HepG2 (cell line): Measurements from ENCODE around the gene ZBTB17. TPM values are rescaled to one million over a fixed set of nuclear protein-coding genes. Genes with fewer than 3 reads are reported as not detected.

Experiments used
- BORCS8-MEF2B ChIP-seq: sonication (generic); formaldehyde crosslinking; IDR thresholded peaks from 2 replicates; pipeline ENCODE4 v1.8.0; 2022; ENCODE audit warnings: mild to moderate bottlenecking, missing genetic modification reagents
- CCAR2 ChIP-seq: fragments of 200-400 bp; formaldehyde crosslinking; optimal IDR thresholded peaks from 2 replicates; pipeline ENCODE3; 2018; ENCODE audit warnings: low read depth, mild to moderate bottlenecking, low read length, moderate library complexity
- FOXA3 ChIP-seq: IDR thresholded peaks from 2 replicates; pipeline ENCODE4 v1.6.1; 2016; ENCODE audit warnings: missing genetic modification reagents, missing compliant biosample characterization
- GLI4 ChIP-seq: sonication (generic); formaldehyde crosslinking; IDR thresholded peaks from 2 replicates; pipeline ENCODE4 v1.5.1; 2020; ENCODE audit warnings: missing genetic modification reagents, mild to moderate bottlenecking, moderate library complexity, borderline replicate concordance
- HIVEP1 ChIP-seq: sonication (generic); formaldehyde crosslinking; IDR thresholded peaks from 2 replicates; pipeline ENCODE4 v1.4.0; 2020; ENCODE audit warnings: mild to moderate bottlenecking, missing genetic modification reagents
- HOXA3 ChIP-seq: sonication (generic); formaldehyde crosslinking; IDR thresholded peaks from 2 replicates; pipeline ENCODE4 v1.5.0; 2020; ENCODE audit warnings: missing genetic modification reagents
- KDM4B ChIP-seq: sonication (generic); formaldehyde crosslinking; IDR thresholded peaks from 2 replicates; pipeline ENCODE4 v1.4.0; 2020; ENCODE audit warnings: missing genetic modification reagents
- MIER3 ChIP-seq: IDR thresholded peaks from 2 replicates; pipeline ENCODE4 v1.6.1; 2016; ENCODE audit warnings: missing compliant biosample characterization, borderline replicate concordance
- MLLT10 ChIP-seq: sonication (generic); formaldehyde crosslinking; IDR thresholded peaks from 2 replicates; pipeline ENCODE4 v1.4.0; 2020; ENCODE audit warnings: missing genetic modification reagents
- NCOA1 ChIP-seq: sonication (generic); formaldehyde crosslinking; IDR thresholded peaks from 2 replicates; pipeline ENCODE4 v1.9.0; 2021; ENCODE audit warnings: missing genetic modification reagents
- PAX8 ChIP-seq: sonication (generic); formaldehyde crosslinking; IDR thresholded peaks from 2 replicates; pipeline ENCODE4 v1.8.0; 2022; ENCODE audit warnings: mild to moderate bottlenecking, missing genetic modification reagents, borderline replicate concordance
- POLR2A ChIP-seq, 2 experiments: IDR thresholded peaks; 2 replicates each; pipeline ENCODE4 v1.6.1; 2011; ENCODE audit warnings: low read depth in 2 of 2, low read length in 2 of 2, mild to moderate bottlenecking in 1 of 2, moderate library complexity in 1 of 2; ENCODE audit not compliant: insufficient read depth in 1 of 2
- RBFOX2 ChIP-seq: fragments of 200-400 bp; formaldehyde crosslinking; IDR thresholded peaks from 2 replicates; pipeline ENCODE4 v1.6.1; 2017; ENCODE audit warnings: low read depth, mild to moderate bottlenecking, low read length
- RBM22 ChIP-seq: fragments of 200-400 bp; formaldehyde crosslinking; optimal IDR thresholded peaks from 2 replicates; pipeline ENCODE3; 2017; ENCODE audit warnings: mild to moderate bottlenecking, low read length, moderate library complexity
- REPIN1 ChIP-seq: sonication (generic); formaldehyde crosslinking; IDR thresholded peaks from 2 replicates; pipeline ENCODE4 v1.8.0; 2022; ENCODE audit warnings: missing genetic modification reagents, low read depth, mild to moderate bottlenecking, borderline replicate concordance
- ZBTB42 ChIP-seq: sonication (generic); formaldehyde crosslinking; IDR thresholded peaks from 2 replicates; pipeline ENCODE4 v1.5.0; 2020; ENCODE audit warnings: mild to moderate bottlenecking, missing genetic modification reagents
- ZNF225 ChIP-seq: sonication (generic); formaldehyde crosslinking; IDR thresholded peaks from 2 replicates; pipeline ENCODE4 v1.4.0; 2020; ENCODE audit warnings: mild to moderate bottlenecking, missing genetic modification reagents
- ZNF253 ChIP-seq: sonication (generic); formaldehyde crosslinking; IDR thresholded peaks from 2 replicates; pipeline ENCODE4 v1.8.0; 2022; ENCODE audit warnings: mild to moderate bottlenecking, missing genetic modification reagents, borderline replicate concordance
- ZNF7 ChIP-seq: IDR thresholded peaks from 2 replicates; pipeline ENCODE4 v1.6.1; 2016; ENCODE audit warnings: missing biosample characterization, missing genetic modification reagents
- ZNF879 ChIP-seq: sonication (generic); formaldehyde crosslinking; IDR thresholded peaks from 2 replicates; pipeline ENCODE4 v1.8.1; 2023; ENCODE audit warnings: missing genetic modification reagents
- polyA plus RNA-seq, 8 experiments: library from polyadenylated mRNA; depleted of rRNA in 3 of 8; stranded (reverse) in 7 of 8; unstranded in 1 of 8; fragments of >200 nt; fragmentation: Illumina TruSeq in 4 of 8; extraction: Trizol in 4 of 8; gene quantifications; 2 replicates each; pipeline versions ENCODE4 v1.2.1 to v1.2.3, GENCODE V29; 2011 to 2016; ENCODE audit warnings: low read depth in 4 of 8, missing spikeins in 1 of 8, mixed read lengths in 1 of 8; ENCODE audit not compliant: insufficient read depth in 1 of 8
- total RNA-seq, 5 experiments: library from RNA; depleted of rRNA; stranded (reverse); fragments of >200 nt; fragmentation: Illumina TruSeq; extraction: Trizol; gene quantifications; 2 replicates each; pipeline ENCODE4 v1.2.3, GENCODE V29; 2016; ENCODE audit warnings: low read depth in 1 of 5
- TF ChIP-seq, protein P1 (sequence below): sonication (generic); formaldehyde crosslinking; IDR thresholded peaks from 2 replicates; pipeline ENCODE4 v1.4.0; 2020; ENCODE audit warnings: missing genetic modification reagents
- TF ChIP-seq, protein P2 (sequence below): IDR thresholded peaks from 2 replicates; pipeline ENCODE4 v1.6.1; 2016
- TF ChIP-seq, protein P3 (sequence below): sonication (generic); formaldehyde crosslinking; IDR thresholded peaks from 2 replicates; pipeline ENCODE4 v1.4.0; 2020; ENCODE audit warnings: mild to moderate bottlenecking, missing genetic modification reagents, borderline replicate concordance

Gene ZBTB17
- total and polyA plus RNA-seq, 2 of the 13 experiments (the other 11 are each of a cell fraction or from before 2014, with no cell fraction given): 16.7 to 17.0 TPM

DNA sequence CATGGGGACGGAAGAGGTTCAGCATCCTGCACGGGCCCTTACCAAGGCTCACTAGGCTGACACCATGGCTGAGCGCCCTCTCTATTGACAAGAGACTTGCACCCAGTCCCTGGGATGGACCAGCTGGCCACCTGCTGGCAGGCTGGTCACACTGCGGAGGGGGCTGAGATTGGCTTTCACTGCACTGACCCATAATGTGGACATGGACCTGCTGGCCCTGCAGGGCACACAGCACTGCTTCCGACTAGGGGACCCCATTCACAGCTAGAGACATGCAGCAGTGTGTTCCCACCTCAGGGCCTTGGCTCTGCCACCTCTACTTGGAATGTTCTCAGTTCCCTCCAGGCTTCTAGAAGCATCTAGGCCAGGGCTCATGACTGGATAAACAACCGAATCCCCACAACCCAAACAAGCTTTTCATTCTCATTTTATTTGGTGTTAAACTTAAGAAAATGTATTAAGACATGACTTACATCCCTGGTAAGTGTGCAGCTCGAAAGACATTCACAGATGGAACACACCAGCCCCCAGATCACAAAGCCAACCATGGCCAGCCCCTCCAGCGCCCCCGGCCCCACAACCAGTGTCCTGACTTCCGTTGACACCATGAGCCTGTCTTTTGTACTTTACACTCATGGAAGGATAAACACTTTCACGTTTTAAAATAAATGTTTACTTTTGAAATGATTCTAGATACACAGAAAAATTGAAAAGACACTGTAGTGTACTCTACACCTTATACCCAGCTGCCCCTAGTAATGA, 18.9 kb upstream of the ZBTB17 start (continued):
- TF ChIP-seq, protein P1, sequence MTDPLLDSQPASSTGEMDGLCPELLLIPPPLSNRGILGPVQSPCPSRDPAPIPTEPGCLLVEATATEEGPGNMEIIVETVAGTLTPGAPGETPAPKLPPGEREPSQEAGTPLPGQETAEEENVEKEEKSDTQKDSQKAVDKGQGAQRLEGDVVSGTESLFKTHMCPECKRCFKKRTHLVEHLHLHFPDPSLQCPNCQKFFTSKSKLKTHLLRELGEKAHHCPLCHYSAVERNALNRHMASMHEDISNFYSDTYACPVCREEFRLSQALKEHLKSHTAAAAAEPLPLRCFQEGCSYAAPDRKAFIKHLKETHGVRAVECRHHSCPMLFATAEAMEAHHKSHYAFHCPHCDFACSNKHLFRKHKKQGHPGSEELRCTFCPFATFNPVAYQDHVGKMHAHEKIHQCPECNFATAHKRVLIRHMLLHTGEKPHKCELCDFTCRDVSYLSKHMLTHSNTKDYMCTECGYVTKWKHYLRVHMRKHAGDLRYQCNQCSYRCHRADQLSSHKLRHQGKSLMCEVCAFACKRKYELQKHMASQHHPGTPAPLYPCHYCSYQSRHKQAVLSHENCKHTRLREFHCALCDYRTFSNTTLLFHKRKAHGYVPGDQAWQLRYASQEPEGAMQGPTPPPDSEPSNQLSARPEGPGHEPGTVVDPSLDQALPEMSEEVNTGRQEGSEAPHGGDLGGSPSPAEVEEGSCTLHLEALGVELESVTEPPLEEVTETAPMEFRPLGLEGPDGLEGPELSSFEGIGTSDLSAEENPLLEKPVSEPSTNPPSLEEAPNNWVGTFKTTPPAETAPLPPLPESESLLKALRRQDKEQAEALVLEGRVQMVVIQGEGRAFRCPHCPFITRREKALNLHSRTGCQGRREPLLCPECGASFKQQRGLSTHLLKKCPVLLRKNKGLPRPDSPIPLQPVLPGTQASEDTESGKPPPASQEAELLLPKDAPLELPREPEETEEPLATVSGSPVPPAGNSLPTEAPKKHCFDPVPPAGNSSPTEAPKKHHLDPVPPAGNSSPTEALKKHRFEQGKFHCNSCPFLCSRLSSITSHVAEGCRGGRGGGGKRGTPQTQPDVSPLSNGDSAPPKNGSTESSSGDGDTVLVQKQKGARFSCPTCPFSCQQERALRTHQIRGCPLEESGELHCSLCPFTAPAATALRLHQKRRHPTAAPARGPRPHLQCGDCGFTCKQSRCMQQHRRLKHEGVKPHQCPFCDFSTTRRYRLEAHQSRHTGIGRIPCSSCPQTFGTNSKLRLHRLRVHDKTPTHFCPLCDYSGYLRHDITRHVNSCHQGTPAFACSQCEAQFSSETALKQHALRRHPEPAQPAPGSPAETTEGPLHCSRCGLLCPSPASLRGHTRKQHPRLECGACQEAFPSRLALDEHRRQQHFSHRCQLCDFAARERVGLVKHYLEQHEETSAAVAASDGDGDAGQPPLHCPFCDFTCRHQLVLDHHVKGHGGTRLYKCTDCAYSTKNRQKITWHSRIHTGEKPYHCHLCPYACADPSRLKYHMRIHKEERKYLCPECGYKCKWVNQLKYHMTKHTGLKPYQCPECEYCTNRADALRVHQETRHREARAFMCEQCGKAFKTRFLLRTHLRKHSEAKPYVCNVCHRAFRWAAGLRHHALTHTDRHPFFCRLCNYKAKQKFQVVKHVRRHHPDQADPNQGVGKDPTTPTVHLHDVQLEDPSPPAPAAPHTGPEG (CRISPR knock-in tag): no peak
- TF ChIP-seq MLLT10 (CRISPR knock-in tag): no peak
- peak; percentile 35; the same call in 1 of the 2 replicates for TF ChIP-seq HOXA3 (CRISPR knock-in tag)
- TF ChIP-seq PAX8 (CRISPR knock-in tag): no peak
- TF ChIP-seq MIER3 (CRISPR knock-in tag): peak; percentile 62; the same call in 1 of the 2 replicates
- TF ChIP-seq, protein P2, sequence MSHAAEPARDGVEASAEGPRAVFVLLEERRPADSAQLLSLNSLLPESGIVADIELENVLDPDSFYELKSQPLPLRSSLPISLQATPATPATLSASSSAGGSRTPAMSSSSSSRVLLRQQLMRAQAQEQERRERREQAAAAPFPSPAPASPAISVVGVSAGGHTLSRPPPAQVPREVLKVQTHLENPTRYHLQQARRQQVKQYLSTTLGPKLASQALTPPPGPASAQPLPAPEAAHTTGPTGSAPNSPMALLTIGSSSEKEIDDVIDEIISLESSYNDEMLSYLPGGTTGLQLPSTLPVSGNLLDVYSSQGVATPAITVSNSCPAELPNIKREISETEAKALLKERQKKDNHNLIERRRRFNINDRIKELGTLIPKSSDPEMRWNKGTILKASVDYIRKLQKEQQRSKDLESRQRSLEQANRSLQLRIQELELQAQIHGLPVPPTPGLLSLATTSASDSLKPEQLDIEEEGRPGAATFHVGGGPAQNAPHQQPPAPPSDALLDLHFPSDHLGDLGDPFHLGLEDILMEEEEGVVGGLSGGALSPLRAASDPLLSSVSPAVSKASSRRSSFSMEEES (CRISPR knock-in tag): no peak
- no peak for TF ChIP-seq RBM22
- no peak for TF ChIP-seq ZNF253
- no peak for TF ChIP-seq POLR2A (IDR thresholded peaks at IDR 0.05; ENCODE audit: insufficient read depth in 1 of 2, low read depth in 2 of 2, low read length in 2 of 2)
- no peak for TF ChIP-seq ZNF879
- no peak for TF ChIP-seq RBFOX2
- TF ChIP-seq BORCS8-MEF2B: no peak
- TF ChIP-seq FOXA3: peak; percentile 80
- TF ChIP-seq ZNF225 (CRISPR knock-in tag): no peak
- no peak for TF ChIP-seq ZNF7 (CRISPR knock-in tag)
- no peak for TF ChIP-seq REPIN1 (CRISPR knock-in tag)
- no peak for TF ChIP-seq HIVEP1 (CRISPR knock-in tag)
- TF ChIP-seq ZBTB42: no peak
- TF ChIP-seq GLI4: no peak
- TF ChIP-seq CCAR2: no peak
- TF ChIP-seq, protein P3, sequence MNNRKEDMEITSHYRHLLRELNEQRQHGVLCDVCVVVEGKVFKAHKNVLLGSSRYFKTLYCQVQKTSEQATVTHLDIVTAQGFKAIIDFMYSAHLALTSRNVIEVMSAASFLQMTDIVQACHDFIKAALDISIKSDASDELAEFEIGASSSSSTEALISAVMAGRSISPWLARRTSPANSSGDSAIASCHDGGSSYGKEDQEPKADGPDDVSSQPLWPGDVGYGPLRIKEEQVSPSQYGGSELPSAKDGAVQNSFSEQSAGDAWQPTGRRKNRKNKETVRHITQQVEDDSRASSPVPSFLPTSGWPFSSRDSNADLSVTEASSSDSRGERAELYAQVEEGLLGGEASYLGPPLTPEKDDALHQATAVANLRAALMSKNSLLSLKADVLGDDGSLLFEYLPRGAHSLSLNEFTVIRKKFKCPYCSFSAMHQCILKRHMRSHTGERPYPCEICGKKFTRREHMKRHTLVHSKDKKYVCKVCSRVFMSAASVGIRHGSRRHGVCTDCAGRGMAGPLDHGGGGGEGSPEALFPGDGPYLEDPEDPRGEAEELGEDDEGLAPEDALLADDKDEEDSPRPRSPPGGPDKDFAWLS (CRISPR knock-in tag): no peak
- no peak for TF ChIP-seq KDM4B (CRISPR knock-in tag)
- TF ChIP-seq NCOA1 (CRISPR knock-in tag): no peak
